WI38 (cell line): Measurements from ENCODE around the gene CDK5RAP1.

Experiments used
- H3K4me3 ChIP-seq: 2 replicates; pipeline ENCODE4 v1.5.1; 2011; ENCODE audit warnings: low read depth, mild to moderate bottlenecking, control low read depth, low read length
- CTCF ChIP-seq: IDR thresholded peaks from 2 replicates; pipeline ENCODE4 v1.5.1; 2012; ENCODE audit warnings: low read depth, mild to moderate bottlenecking, control low read depth, low read length

The CDK5RAP1 gene

DNA sequence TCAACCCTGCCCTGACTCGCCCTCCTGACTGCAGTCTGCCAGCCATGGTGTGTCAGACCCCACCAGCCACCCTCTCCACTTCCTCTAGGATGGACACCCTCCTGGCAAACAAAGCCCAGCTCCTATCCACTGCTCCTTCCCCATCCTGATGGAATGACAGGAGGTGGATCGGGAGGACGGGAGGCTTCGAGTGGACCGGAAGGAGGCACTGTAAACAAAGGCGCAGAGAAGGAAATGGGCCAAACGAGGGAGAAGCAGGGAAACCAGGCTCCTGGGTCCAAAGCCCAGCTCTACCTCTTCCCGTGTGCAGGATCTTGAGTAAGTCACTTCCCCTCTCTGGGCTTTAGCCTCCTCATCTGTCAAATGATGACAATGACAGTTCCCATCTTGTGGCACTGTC lies 78.1 kb downstream of the CDK5RAP1 start:
- no peak overlapping the region for H3K4me3 ChIP-seq
- no peak for TF ChIP-seq CTCF

DNA sequence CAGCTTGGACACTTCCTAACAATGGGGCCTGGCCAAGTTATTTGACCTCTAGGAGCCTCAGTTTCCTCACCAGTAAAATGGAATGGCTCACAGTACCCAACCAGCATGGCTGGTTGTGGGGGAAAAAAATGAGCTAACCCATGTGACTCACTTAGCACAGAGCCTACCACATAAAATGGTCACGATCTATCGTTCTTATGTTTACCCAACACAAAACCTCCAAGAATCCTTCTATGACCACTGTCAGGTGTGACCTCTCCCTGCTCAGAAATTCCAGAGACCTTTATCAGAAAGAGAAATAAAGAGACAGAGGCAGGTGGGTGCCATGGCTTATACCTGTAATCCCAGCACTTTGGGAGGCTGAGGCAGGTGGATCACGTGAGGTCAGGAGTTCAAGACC lies 78.9 kb downstream of the CDK5RAP1 start:
- TF ChIP-seq CTCF, result no peak
- no peak overlapping the region for H3K4me3 ChIP-seq

DNA sequence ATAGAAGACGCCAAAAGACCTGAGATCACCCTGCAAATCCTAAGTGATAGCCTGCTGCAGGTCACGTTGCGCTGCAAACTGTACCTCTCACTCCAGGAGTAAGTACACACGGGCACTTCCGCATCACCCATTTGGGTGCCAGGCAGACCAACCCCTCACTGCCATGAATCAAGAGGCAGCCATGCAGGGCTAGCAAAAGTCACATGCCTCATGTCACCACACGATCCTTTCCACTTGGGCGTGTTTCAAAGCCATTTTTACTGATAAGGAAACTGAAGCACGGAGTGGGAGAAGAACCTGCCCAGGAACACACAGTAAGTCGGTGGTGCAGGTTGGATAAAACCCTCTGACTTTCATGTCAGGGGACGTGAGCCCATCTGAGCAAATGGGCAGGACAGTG lies 81.3 kb downstream of the CDK5RAP1 start:
- TF ChIP-seq CTCF, result no peak
- no peak overlapping the region for H3K4me3 ChIP-seq

DNA sequence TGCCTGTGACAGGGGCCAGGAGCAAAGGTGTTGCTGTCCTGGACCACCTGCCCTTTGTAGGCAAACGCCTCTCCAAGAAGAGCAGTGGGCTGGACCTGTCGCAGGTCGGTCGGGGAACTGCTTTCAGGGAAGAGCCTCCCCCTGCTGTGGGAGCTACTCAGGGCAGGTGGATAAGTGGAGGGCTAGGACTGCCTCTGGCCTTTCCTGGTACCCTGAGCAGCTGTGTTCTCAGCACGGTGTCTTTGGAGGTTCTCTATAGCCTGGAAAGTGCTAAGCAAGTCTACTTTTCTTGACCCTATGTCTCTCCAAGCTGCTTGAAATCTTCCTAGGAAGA lies 83.3 kb downstream of the CDK5RAP1 start:
- no peak for TF ChIP-seq CTCF
- no peak overlapping the region for H3K4me3 ChIP-seq

GRCh38 chr20:33317424-33318095 lies 83.8 kb downstream of the CDK5RAP1 start:
- TF ChIP-seq CTCF, result no peak
- no peak overlapping the region for H3K4me3 ChIP-seq

GRCh38 chr20:33316958-33317357 lies 84.4 kb downstream of the CDK5RAP1 start:
- H3K4me3 ChIP-seq, result no peak overlapping the region
- TF ChIP-seq CTCF, result no peak

DNA sequence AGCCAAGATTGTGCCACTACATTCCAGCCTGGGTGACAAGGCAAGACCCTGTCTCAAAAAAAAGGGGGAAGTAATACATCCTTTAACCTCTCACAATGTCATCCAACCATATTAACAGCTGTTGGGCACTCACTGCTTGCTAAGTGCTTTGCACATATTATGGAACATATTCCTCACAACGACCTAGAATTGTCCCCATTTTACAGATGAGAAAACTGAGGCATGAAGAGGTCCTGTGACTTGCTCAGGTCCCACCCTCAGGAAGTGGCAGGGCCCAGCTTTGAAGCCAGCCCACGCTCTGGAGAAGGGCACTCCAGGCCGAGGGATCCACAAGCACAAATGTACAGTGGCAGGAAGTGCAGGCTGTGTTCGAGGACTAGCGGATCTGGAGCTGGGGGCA lies 85.0 kb downstream of the CDK5RAP1 start:
- no peak for TF ChIP-seq CTCF

More for the DNA sequence above, 85.0 kb downstream of the CDK5RAP1 start:
- no peak overlapping the region for H3K4me3 ChIP-seq
